Measurements from ENCODE around the gene KIAA1328.

DNA sequence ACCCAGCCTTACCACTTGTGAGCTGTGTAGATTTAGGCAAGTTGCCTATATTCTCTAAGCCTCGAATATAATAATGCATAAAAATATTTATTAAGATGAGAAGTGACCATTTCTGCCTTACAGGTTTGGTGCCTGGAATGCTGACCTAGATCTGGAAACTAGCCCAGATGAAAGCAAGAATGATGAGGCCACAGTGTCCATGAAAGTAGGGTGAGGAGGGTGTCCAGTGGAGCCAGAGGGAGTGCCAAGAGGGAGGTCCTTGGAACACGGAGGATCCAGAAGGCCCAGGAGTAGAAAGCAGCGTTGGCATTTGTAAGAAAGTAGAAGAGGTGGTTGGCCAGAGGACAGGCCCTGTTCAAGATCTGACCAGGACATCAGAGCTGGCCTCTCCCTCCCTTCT is 402.3 kb downstream of the KIAA1328 start:
- TF ChIP-seq, protein P1, sequence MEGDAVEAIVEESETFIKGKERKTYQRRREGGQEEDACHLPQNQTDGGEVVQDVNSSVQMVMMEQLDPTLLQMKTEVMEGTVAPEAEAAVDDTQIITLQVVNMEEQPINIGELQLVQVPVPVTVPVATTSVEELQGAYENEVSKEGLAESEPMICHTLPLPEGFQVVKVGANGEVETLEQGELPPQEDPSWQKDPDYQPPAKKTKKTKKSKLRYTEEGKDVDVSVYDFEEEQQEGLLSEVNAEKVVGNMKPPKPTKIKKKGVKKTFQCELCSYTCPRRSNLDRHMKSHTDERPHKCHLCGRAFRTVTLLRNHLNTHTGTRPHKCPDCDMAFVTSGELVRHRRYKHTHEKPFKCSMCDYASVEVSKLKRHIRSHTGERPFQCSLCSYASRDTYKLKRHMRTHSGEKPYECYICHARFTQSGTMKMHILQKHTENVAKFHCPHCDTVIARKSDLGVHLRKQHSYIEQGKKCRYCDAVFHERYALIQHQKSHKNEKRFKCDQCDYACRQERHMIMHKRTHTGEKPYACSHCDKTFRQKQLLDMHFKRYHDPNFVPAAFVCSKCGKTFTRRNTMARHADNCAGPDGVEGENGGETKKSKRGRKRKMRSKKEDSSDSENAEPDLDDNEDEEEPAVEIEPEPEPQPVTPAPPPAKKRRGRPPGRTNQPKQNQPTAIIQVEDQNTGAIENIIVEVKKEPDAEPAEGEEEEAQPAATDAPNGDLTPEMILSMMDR (IDR thresholded peaks at IDR 0.05; ENCODE audit: insufficient read depth, low read length) = no peak
- no peak for TF ChIP-seq POLR2AphosphoS5 (IDR thresholded peaks at IDR 0.05; ENCODE audit: low read depth)
